ENCODE results near the gene PTPRA. TPM values are rescaled to one million over a fixed set of nuclear protein-coding genes. Genes with fewer than 3 reads are reported as not detected.

PTPRA gene
- total RNA-seq, 1 experiment from 2014 or later, result 56.9 TPM

DNA sequence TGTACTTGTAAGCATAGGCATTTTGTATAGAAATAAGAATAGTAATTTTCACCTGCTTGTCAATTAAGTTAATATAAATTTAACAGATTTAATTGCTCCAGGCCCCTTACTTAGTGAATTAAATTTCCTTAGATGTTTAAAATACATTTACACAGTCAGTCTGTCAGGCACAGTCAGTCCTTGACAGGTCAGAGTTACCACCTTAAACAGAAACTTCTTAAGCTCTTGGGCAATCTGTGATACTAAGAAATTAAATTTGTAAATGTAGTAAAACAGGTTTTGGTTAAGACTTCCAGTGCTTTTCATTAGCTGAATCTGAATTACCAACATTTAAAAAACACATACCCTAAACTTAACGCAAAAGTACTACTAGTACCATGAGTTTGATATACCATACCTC, 15.9 kb downstream of the PTPRA start:
- intact Hi-C loops (cut with micrococcal nuclease; ENCODE audit: unreplicated experiment), result no loop called here
- Histone ChIP-seq H3K4me1 (ENCODE audit: insufficient read depth, low read length, poor library complexity, severe bottlenecking) (no peaks in the 10 kb centered on the region), H3K4me3 (ENCODE audit: low read depth, low read length, poor library complexity, severe bottlenecking) (no peak overlapping the region), H3K36me3 (ENCODE audit: insufficient read depth, low read length, poor library complexity, severe bottlenecking) (no peaks in the 10 kb centered on the region), H3K27me3 (replicated peaks; ENCODE audit: insufficient read depth, low read depth, low read length, poor library complexity) (no peaks in the 10 kb centered on the region), H3K9me3 (ENCODE audit: low read depth, low read length, poor library complexity, severe bottlenecking) (no peaks in the 10 kb centered on the region), H3K27ac (ENCODE audit: low read depth, low read length, poor library complexity, severe bottlenecking) (no peak overlapping the region)
- BruUV-seq (replicated peaks), result no TSS peak
- DNase-seq (ENCODE audit: low spot score), result no peak
- CTCF ChIA-PET, result no interaction called here
- no peak for TF ChIP-seq EZH2 (IDR thresholded peaks at IDR 0.05; ENCODE audit: borderline replicate concordance, low read depth, low read length, poor library complexity, severe bottlenecking)
- TF ChIP-seq, protein P1, sequence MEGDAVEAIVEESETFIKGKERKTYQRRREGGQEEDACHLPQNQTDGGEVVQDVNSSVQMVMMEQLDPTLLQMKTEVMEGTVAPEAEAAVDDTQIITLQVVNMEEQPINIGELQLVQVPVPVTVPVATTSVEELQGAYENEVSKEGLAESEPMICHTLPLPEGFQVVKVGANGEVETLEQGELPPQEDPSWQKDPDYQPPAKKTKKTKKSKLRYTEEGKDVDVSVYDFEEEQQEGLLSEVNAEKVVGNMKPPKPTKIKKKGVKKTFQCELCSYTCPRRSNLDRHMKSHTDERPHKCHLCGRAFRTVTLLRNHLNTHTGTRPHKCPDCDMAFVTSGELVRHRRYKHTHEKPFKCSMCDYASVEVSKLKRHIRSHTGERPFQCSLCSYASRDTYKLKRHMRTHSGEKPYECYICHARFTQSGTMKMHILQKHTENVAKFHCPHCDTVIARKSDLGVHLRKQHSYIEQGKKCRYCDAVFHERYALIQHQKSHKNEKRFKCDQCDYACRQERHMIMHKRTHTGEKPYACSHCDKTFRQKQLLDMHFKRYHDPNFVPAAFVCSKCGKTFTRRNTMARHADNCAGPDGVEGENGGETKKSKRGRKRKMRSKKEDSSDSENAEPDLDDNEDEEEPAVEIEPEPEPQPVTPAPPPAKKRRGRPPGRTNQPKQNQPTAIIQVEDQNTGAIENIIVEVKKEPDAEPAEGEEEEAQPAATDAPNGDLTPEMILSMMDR (conservative IDR thresholded peaks at IDR 0.05; ENCODE audit: low read depth, low read length), result no peak
- POLR2A ChIA-PET (ENCODE audit: low non-redundant PET), result no interaction called here

DNA sequence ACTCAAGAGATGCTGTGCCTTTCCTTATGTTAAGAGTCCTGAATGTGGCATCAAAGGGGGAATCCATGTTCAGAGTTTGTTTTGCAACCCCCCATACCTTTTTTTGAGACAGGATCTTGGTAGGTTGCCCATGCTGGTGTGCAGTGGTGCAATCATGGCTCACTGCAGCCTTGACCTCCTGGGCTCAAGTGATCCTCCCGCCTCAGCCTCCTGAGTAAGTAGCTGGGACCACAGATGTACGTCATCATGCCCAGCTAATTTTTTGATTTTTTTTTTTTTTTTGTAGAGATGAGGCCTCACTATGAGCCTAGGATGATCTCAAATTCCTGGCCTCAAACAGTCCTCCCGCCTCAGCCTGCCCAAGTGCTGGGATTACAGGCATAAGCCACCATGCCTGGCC, 16.5 kb downstream of the PTPRA start:
- no peak for TF ChIP-seq EZH2 (IDR thresholded peaks at IDR 0.05; ENCODE audit: borderline replicate concordance, low read depth, low read length, poor library complexity, severe bottlenecking)
- TF ChIP-seq, protein P1 (conservative IDR thresholded peaks at IDR 0.05; ENCODE audit: low read depth, low read length), result no peak
- Histone ChIP-seq H3K27ac (ENCODE audit: low read depth, low read length, poor library complexity, severe bottlenecking) (no peak overlapping the region), H3K36me3 (ENCODE audit: insufficient read depth, low read length, poor library complexity, severe bottlenecking) (no peaks in the 10 kb centered on the region), H3K4me3 (ENCODE audit: low read depth, low read length, poor library complexity, severe bottlenecking) (no peak overlapping the region), H3K9me3 (ENCODE audit: low read depth, low read length, poor library complexity, severe bottlenecking) (no peaks in the 10 kb centered on the region), H3K4me1 (ENCODE audit: insufficient read depth, low read length, poor library complexity, severe bottlenecking) (no peaks in the 10 kb centered on the region), H3K27me3 (replicated peaks; ENCODE audit: insufficient read depth, low read depth, low read length, poor library complexity) (no peaks in the 10 kb centered on the region)
- ChIA-PET CTCF (no interaction called here), POLR2A (ENCODE audit: low non-redundant PET) (no interaction called here)
- DNase-seq (ENCODE audit: low spot score), result no peak
- no TSS peak for BruUV-seq (replicated peaks)
- intact Hi-C loops (cut with micrococcal nuclease; ENCODE audit: unreplicated experiment), result no loop called here

DNA sequence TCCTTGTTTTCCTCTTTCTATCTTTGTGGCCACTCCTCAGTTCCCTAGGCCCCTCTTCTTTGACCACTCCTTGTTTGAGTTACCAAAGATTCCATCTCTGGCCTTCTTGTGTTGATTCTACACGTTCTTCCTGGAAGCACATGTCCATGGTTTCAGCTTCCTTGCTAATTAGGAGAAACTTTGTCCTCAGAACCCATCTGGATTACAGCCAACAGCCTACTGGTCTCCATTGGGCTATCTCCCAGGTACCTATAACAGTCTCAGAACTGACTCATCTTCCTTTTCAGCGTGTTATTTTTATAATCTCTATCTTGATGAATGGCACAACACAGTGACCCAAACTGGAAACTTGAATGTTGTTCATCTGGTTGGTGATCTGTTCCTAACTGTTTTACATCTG, 17.5 kb downstream of the PTPRA start:
- Histone ChIP-seq H3K27me3 (replicated peaks; ENCODE audit: insufficient read depth, low read depth, low read length, poor library complexity) (no peaks in the 10 kb centered on the region), H3K4me3 (ENCODE audit: low read depth, low read length, poor library complexity, severe bottlenecking) (no peak overlapping the region), H3K9me3 (ENCODE audit: low read depth, low read length, poor library complexity, severe bottlenecking) (no peaks in the 10 kb centered on the region), H3K27ac (ENCODE audit: low read depth, low read length, poor library complexity, severe bottlenecking) (no peak overlapping the region), H3K36me3 (ENCODE audit: insufficient read depth, low read length, poor library complexity, severe bottlenecking) (no peaks in the 10 kb centered on the region), H3K4me1 (ENCODE audit: insufficient read depth, low read length, poor library complexity, severe bottlenecking) (no peaks in the 10 kb centered on the region)
- ChIA-PET POLR2A (ENCODE audit: low non-redundant PET) (no interaction called here), CTCF (no interaction called here)
- TF ChIP-seq, protein P1 (conservative IDR thresholded peaks at IDR 0.05; ENCODE audit: low read depth, low read length), result no peak
- TF ChIP-seq EZH2 (IDR thresholded peaks at IDR 0.05; ENCODE audit: borderline replicate concordance, low read depth, low read length, poor library complexity, severe bottlenecking), result no peak
- no peak for DNase-seq (ENCODE audit: low spot score)
- intact Hi-C loops (cut with micrococcal nuclease; ENCODE audit: unreplicated experiment), result no loop called here
- no TSS peak for BruUV-seq (replicated peaks)
